BLaER1 treated with 17β-estradiol and CSF1 and Interleukin-3, amounts not matched to agents 10 nM and 100 nM (cell line): ENCODE measurements around the gene PRDM16.

ENCODE experiments used
- H3K27ac ChIP-seq, 11 experiments: shearing (Covaris generic); formaldehyde crosslinking; 2 replicates each; pipeline ENCODE4 v1.8.1; 2022
- H3K27me3 ChIP-seq, 11 experiments: shearing (Covaris generic); formaldehyde crosslinking; 2 replicates each; pipeline ENCODE4 v1.8.1; 2022
- H3K36me3 ChIP-seq, 11 experiments: shearing (Covaris generic); formaldehyde crosslinking; 2 replicates each; pipeline ENCODE4 v1.8.1; 2022
- H3K4me1 ChIP-seq, 10 experiments: shearing (Covaris generic); formaldehyde crosslinking; 2 replicates each; pipeline ENCODE4 v1.8.1; 2022
- H3K4me2 ChIP-seq, 11 experiments: shearing (Covaris generic); formaldehyde crosslinking; 2 replicates each; pipeline ENCODE4 v1.8.1; 2022
- H3K4me3 ChIP-seq, 10 experiments: shearing (Covaris generic); formaldehyde crosslinking; 2 replicates each; pipeline ENCODE4 v1.8.1; 2022
- H3K9ac ChIP-seq, 11 experiments: shearing (Covaris generic); formaldehyde crosslinking; 2 replicates each; pipeline ENCODE4 v1.8.1; 2022
- H3K9me3 ChIP-seq, 11 experiments: shearing (Covaris generic); formaldehyde crosslinking; replicated peaks in 1 of 11; 2 replicates each; pipeline ENCODE4 v1.8.1; 2022
- H4K20me1 ChIP-seq, 11 experiments: shearing (Covaris generic); formaldehyde crosslinking; 2 replicates each; pipeline ENCODE4 v1.8.1; 2022
- Cebpa-rat ChIP-seq, 11 experiments: shearing (Covaris generic); IDR thresholded peaks; 2 replicates each; pipeline ENCODE4 v1.8.1; 2022

PRDM16 gene

DNA sequence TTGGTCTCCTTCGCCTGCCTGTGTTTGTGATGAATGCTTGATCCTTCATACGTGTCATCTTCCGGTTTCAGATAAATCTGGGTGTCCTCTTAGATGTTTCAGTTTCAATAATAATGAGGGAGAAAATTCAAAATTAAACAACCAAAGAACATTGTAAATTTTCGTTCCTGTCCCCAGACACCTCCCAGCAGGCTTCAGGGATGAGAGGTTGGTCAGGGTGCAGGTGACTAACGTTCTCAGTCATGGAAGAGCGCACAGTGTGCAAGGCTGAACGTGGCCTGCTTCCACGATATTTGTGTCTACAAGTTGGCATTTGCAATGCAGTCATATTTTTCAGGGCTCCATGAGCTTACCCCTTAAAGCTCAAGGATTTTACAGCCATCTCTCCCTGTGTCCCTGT is 238.4 kb downstream of the PRDM16 start:
- Histone ChIP-seq H3K36me3 (no peaks in the 10 kb centered on the region), H3K9ac (no peak overlapping the region), H3K27ac (peak overlapping the region in 2 of 11 experiments; percentile 3 to 38; a peak in 3 of 22 replicates), H3K27me3 (peaks cover 5 to 50% (median 14%) of the 10 kb centered on the region in 11 experiments; a peak in 20 of 22 replicates), H3K4me2 (peak overlapping the region; percentile 40 to 74 (median 58)), H3K4me3 (no peak overlapping the region), H4K20me1 (peaks cover 0 to 25% (median 0%) of the 10 kb centered on the region in 11 experiments; a peak in 9 of 22 replicates), H3K9me3 (peaks cover 0 to 2% (median 0%) of the 10 kb centered on the region in 11 experiments; a peak in 1 of 22 replicates), H3K4me1 (peaks cover 16 to 27% (median 22%) of the 10 kb centered on the region in 10 experiments)
- TF ChIP-seq Cebpa-rat (IDR thresholded peaks at IDR 0.05), result no peak

DNA sequence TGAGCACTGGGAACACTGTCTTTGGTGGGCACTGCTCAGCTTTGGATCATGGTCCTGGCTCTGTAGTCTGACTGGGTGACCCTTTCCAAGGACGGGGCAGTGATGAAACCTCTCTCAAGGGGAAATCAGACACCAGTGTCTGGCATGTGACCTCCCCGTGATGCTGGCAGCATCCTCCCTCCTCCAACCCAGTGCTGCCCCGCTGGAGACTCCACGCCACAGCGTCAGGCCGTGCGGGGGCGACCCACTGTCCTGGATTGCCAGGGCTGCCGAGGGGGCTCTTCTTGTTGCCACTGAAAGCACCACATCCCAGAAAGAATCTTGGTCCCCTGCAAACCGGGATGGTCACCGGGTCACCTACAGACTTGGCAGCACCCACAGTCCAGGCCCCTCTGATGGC is 239.1 kb downstream of the PRDM16 start:
- peaks cover 12 to 57% (median 21%) of the 10 kb centered on the region in 11 experiments; a peak in 21 of 22 replicates for H3K27me3 ChIP-seq
- peak overlapping the region; percentile 40 to 74 (median 58) for H3K4me2 ChIP-seq
- H4K20me1 ChIP-seq, result peaks cover 0 to 25% (median 0%) of the 10 kb centered on the region in 11 experiments; a peak in 9 of 22 replicates
- H3K36me3 ChIP-seq, result no peaks in the 10 kb centered on the region
- no peak overlapping the region for H3K27ac ChIP-seq
- H3K9ac ChIP-seq, result no peak overlapping the region
- no peak for TF ChIP-seq Cebpa-rat (IDR thresholded peaks at IDR 0.05)
- H3K9me3 ChIP-seq, result no peaks in the 10 kb centered on the region
- no peak overlapping the region for H3K4me3 ChIP-seq
- peaks cover 18 to 34% (median 27%) of the 10 kb centered on the region in 10 experiments for H3K4me1 ChIP-seq

- Histone ChIP-seq H3K36me3 (no peaks in the 10 kb centered on the region), H3K9ac (no peak overlapping the region), H3K4me2 (no peak overlapping the region), H3K27me3 (peaks cover 20 to 70% (median 38%) of the 10 kb centered on the region in 11 experiments; a peak in 21 of 22 replicates), H4K20me1 (peaks cover 0 to 12% (median 0%) of the 10 kb centered on the region in 11 experiments; a peak in 6 of 22 replicates), H3K27ac (no peak overlapping the region), H3K9me3 (peaks cover 0 to 7% (median 4%) of the 10 kb centered on the region in 11 experiments; a peak in 11 of 22 replicates), H3K4me3 (no peak overlapping the region), H3K4me1 (peaks cover 42 to 52% (median 47%) of the 10 kb centered on the region in 10 experiments)
- no peak for TF ChIP-seq Cebpa-rat (IDR thresholded peaks at IDR 0.05)
These were observed 241.9 kb downstream of the PRDM16 start for GRCh38 chr1:3310718-3311400.

- peaks cover 0 to 12% (median 0%) of the 10 kb centered on the region in 11 experiments; a peak in 5 of 22 replicates for H4K20me1 ChIP-seq
- H3K9ac ChIP-seq, result no peak overlapping the region
- no peak overlapping the region; a peak in 1 of 22 replicates for H3K27ac ChIP-seq
- H3K4me3 ChIP-seq, result no peak overlapping the region
- no peak for TF ChIP-seq Cebpa-rat (IDR thresholded peaks at IDR 0.05)
- H3K4me2 ChIP-seq, result no peak overlapping the region
- H3K36me3 ChIP-seq, result no peaks in the 10 kb centered on the region
- peaks cover 5 to 14% (median 11%) of the 10 kb centered on the region in 11 experiments for H3K9me3 ChIP-seq
- H3K4me1 ChIP-seq, result peaks cover 41 to 51% (median 47%) of the 10 kb centered on the region in 10 experiments
- peaks cover 20 to 69% (median 37%) of the 10 kb centered on the region in 11 experiments; a peak in 21 of 22 replicates for H3K27me3 ChIP-seq
These were observed 242.7 kb downstream of the PRDM16 start for GRCh38 chr1:3311711-3312110.

DNA sequence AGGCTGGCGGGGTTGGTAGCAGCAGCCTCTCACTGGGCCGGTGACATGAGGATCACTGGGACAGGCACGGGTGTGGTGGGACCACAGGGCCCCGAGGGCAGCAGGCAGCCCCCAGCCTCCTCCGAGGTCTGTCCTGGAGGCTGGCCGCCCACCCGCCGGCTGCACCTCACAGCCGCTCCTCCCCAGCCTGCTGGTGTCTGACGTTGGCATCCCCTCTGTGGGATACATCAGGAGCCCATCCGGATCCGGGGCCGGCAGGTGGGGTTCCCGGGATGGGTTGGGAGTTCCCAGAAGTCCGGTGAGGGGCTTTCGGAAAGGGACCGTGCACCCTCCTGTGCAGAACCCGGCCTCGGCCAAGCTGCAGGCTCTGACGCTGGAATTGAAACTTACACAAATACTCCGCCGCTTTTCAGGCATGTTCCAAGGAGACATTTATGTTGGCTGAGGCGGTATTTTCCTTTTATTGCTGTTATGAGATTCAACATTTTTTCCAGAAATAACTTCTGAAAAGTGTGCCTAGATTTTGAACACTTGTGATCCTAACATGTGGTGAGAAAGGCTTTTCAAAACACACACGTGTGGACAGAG is 243.4 kb downstream of the PRDM16 start:
- Histone ChIP-seq H3K36me3 (no peaks in the 10 kb centered on the region), H3K27me3 (peaks cover 20 to 69% (median 37%) of the 10 kb centered on the region in 11 experiments; a peak in 21 of 22 replicates), H3K4me1 (peaks cover 40 to 50% (median 46%) of the 10 kb centered on the region in 10 experiments), H4K20me1 (peaks cover 0 to 9% (median 0%) of the 10 kb centered on the region in 11 experiments; a peak in 5 of 22 replicates), H3K9ac (no peak overlapping the region), H3K4me2 (peak overlapping the region in 8 of 11 experiments; percentile 57 to 79 (median 71); a peak in 10 of 22 replicates), H3K4me3 (no peak overlapping the region), H3K9me3 (peaks cover 12 to 21% (median 18%) of the 10 kb centered on the region in 11 experiments), H3K27ac (peak overlapping the region in 4 of 11 experiments; percentile 39 to 66 (median 65); a peak in 6 of 22 replicates)
- TF ChIP-seq Cebpa-rat (IDR thresholded peaks at IDR 0.05), result no peak

DNA sequence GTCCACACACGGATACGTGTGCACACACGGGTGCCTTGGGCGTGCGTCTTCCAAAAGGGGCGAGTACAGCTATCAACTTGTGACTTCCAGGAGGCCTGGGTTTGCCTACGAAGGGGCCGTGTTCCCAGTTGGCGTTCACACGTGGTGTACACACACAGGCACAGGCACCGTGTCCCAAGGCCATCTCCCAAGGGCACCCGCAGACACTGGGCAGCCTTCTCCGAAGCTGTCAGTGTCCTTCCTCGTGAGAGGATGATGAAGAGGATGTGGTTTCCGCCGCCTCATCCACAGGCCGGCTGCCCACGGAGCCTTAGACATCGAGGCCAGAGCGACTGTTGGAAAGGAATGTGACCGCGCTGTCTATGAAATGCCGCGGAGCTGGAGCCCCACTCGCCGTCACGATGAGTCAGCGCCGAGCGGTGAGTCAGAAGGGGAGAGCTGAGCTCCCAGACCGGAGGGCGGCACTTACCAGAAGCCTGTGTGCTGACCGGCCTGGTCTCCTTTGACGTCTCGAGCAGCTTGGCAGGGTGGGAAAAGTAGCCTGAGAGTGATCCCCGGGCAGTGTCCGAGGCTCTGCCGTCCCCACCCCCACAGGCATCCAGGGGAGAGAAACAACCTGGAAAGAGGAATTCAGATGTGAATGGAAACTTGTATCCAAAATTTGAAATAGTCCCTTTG is 244.0 kb downstream of the PRDM16 start:
- peaks cover 20 to 65% (median 35%) of the 10 kb centered on the region in 11 experiments; a peak in 21 of 22 replicates for H3K27me3 ChIP-seq
- H3K4me2 ChIP-seq, result peak overlapping the region; percentile 29 to 79 (median 69); a peak in 20 of 22 replicates
- no peak overlapping the region for H3K4me3 ChIP-seq
- no peak for TF ChIP-seq Cebpa-rat (IDR thresholded peaks at IDR 0.05)
- H3K36me3 ChIP-seq, result no peaks in the 10 kb centered on the region
- H3K27ac ChIP-seq, result peak overlapping the region in 8 of 11 experiments; percentile 14 to 66 (median 60); a peak in 13 of 22 replicates
- H3K9me3 ChIP-seq, result peaks cover 15 to 27% (median 24%) of the 10 kb centered on the region in 11 experiments
- peaks cover 34 to 45% (median 41%) of the 10 kb centered on the region in 10 experiments for H3K4me1 ChIP-seq
- H3K9ac ChIP-seq, result peak overlapping the region in 7 of 11 experiments; percentile 4 to 33 (median 12); a peak in 5 of 22 replicates
- peaks cover 0 to 7% (median 0%) of the 10 kb centered on the region in 11 experiments; a peak in 4 of 22 replicates for H4K20me1 ChIP-seq

GRCh38 chr1:3313576-3313950 is 244.6 kb downstream of the PRDM16 start:
- Histone ChIP-seq H3K36me3 (no peaks in the 10 kb centered on the region), H3K4me2 (peak overlapping the region; percentile 29 to 79 (median 69); a peak in 20 of 22 replicates), H3K4me3 (no peak overlapping the region), H3K4me1 (peaks cover 32 to 43% (median 39%) of the 10 kb centered on the region in 10 experiments), H4K20me1 (peaks cover 0 to 7% (median 0%) of the 10 kb centered on the region in 11 experiments; a peak in 4 of 22 replicates), H3K27ac (peak overlapping the region in 7 of 11 experiments; percentile 39 to 66 (median 61); a peak in 14 of 22 replicates), H3K27me3 (peaks cover 20 to 59% (median 35%) of the 10 kb centered on the region in 11 experiments; a peak in 21 of 22 replicates), H3K9ac (peak overlapping the region in 7 of 11 experiments; percentile 11 to 48 (median 21); a peak in 4 of 22 replicates), H3K9me3 (peaks cover 15 to 30% (median 25%) of the 10 kb centered on the region in 11 experiments)
- TF ChIP-seq Cebpa-rat (IDR thresholded peaks at IDR 0.05), result no peak
